Thyroid gland (tissue), 4 donors: ENCODE data around the gene HEMK1.

Experiments
- CTCF ChIP-seq, 6 experiments: fragments of 200-600 bp in 3 of 6; fragments of 450-650 bp in 3 of 6; sonication (generic) in 3 of 6; IDR thresholded peaks; one replicate each; pipeline ENCODE4 v1.5.1; 2016 to 2019; ENCODE audit warnings: antibody characterized with exemption in 6 of 6, mild to moderate bottlenecking in 2 of 6, inconsistent platforms in 1 of 6, moderate library complexity in 1 of 6
- POLR2A ChIP-seq, 2 donors: fragments of 450-650 bp; IDR thresholded peaks; one replicate each; pipeline ENCODE4 v1.6.1; 2017; ENCODE audit warnings: antibody characterized with exemption in 2 of 2, mild to moderate bottlenecking in 2 of 2, moderate library complexity in 1 of 2

GRCh38 chr3:50645378-50645777 is 76.1 kb downstream of the HEMK1 start:
- TF ChIP-seq POLR2A (IDR thresholded peaks at IDR 0.05) (no peak), CTCF (IDR thresholded peaks at IDR 0.05) (no peak)
